ENCODE data around the gene PLEKHA1. TPM values are rescaled to one million over a fixed set of nuclear protein-coding genes. Genes with fewer than 3 reads are reported as not detected.

Gene PLEKHA1
- total and polyA plus RNA-seq, 2 of the 4 experiments (the other 2 are of a cell fraction): 7.2 to 9.5 TPM

DNA sequence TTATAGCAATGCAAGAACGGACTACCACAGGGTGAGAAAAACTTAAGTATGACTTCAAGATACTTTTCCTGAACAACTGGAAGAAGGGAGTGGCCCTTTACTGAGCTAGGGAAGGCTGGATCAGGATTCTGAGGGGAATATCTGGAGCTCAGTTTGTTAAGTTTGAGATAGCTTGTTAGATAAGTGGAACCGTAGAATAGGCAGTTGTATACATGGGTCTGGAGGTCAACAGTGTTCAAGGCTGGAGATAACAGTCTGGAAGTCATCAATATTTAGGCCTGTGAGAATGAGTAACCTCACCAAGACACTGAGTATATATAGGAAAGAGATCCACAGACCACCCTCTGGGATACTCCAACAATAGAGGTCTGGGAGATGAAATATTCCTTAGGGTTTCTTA lies 7.2 kb downstream of the PLEKHA1 start:
- Histone ChIP-seq H3K56ac (ENCODE audit: extremely low read depth, insufficient read depth, low read length) (no peak overlapping the region), H3K4me3 (ENCODE audit: insufficient read depth, low read depth, low read length) (no peak overlapping the region), H4K5ac (ENCODE audit: low read depth, low read length) (no peak overlapping the region), H3K14ac (replicated peaks; ENCODE audit: low read depth, low read length) (no peak overlapping the region), H2BK20ac (ENCODE audit: low read depth, low read length) (no peak overlapping the region), H2BK15ac (ENCODE audit: low read depth, low read length) (no peak overlapping the region), H3K4me1 (ENCODE audit: control insufficient read depth, insufficient read depth, low read length) (no peaks in the 10 kb centered on the region), H4K20me1 (ENCODE audit: insufficient read depth, low read length) (no peaks in the 10 kb centered on the region), H3K18ac (ENCODE audit: low read depth, low read length) (no peak overlapping the region), H2AK9ac (replicated peaks; ENCODE audit: low read depth, low read length, poor library complexity) (no peak overlapping the region), H4K8ac (ENCODE audit: low read depth in 2 of 2, low read length in 2 of 2) (no peak overlapping the region), H3K23ac (ENCODE audit: low read depth, low read length) (no peak overlapping the region), H3K27ac (ENCODE audit: insufficient read depth, low read length) (no peak overlapping the region), H3K79me1 (ENCODE audit: low read depth in 1 of 2, low read length in 2 of 2) (peaks cover 5 to 16% of the 10 kb centered on the region in 2 experiments; a peak in 3 of 4 replicates), H3K4me2 (ENCODE audit: low read depth, low read length) (no peak overlapping the region), H2BK5ac (ENCODE audit: low read depth, low read length, poor library complexity, severe bottlenecking) (no peak overlapping the region), H2AK5ac (ENCODE audit: low read depth, low read length) (no peak overlapping the region), H3K36me3 (ENCODE audit: control insufficient read depth, insufficient read depth, low read length) (no peaks in the 10 kb centered on the region), H2BK120ac (ENCODE audit: low read depth, low read length) (no peak overlapping the region), H3K9me1 (ENCODE audit: insufficient read depth, low read length) (no peaks in the 10 kb centered on the region), H3K4ac (ENCODE audit: low read depth, low read length) (no peak overlapping the region), H2AFZ (replicated peaks; ENCODE audit: low read length, poor library complexity) (no peak overlapping the region), H4K91ac (ENCODE audit: insufficient read depth, low read depth, low read length) (no peak overlapping the region), H3K27me3 (ENCODE audit: control insufficient read depth, insufficient read depth, low read length) (no peaks in the 10 kb centered on the region), H3K9ac (ENCODE audit: low read depth, low read length) (no peak overlapping the region), H3K9me3 (ENCODE audit: control insufficient read depth, insufficient read depth, low read length) (no peaks in the 10 kb centered on the region)
- intact Hi-C loops (cut with micrococcal nuclease): no loop called here
- TF ChIP-seq BHLHE40 (IDR thresholded peaks at IDR 0.05; ENCODE audit: low read depth, low read length) (no peak), FOS (IDR thresholded peaks at IDR 0.05; ENCODE audit: low read depth, low read length) (no peak), NFE2L2 (IDR thresholded peaks at IDR 0.05; ENCODE audit: low read depth, low read length) (no peak), RCOR1 (IDR thresholded peaks at IDR 0.05; ENCODE audit: insufficient replicate concordance, low read length) (no peak), MAZ (IDR thresholded peaks at IDR 0.05; ENCODE audit: borderline replicate concordance, low read depth, low read length) (no peak), USF2 (IDR thresholded peaks at IDR 0.05; ENCODE audit: low read depth, low read length) (no peak), RAD21 (IDR thresholded peaks at IDR 0.05; ENCODE audit: low read length) (no peak), MXI1 (IDR thresholded peaks at IDR 0.05; ENCODE audit: borderline replicate concordance, low read depth, low read length) (no peak), POLR2A (IDR thresholded peaks at IDR 0.05; ENCODE audit: low read depth, low read length) (no peak), MAFK (IDR thresholded peaks at IDR 0.05; ENCODE audit: low read depth, low read length) (no peak)
- TF ChIP-seq, protein P1, sequence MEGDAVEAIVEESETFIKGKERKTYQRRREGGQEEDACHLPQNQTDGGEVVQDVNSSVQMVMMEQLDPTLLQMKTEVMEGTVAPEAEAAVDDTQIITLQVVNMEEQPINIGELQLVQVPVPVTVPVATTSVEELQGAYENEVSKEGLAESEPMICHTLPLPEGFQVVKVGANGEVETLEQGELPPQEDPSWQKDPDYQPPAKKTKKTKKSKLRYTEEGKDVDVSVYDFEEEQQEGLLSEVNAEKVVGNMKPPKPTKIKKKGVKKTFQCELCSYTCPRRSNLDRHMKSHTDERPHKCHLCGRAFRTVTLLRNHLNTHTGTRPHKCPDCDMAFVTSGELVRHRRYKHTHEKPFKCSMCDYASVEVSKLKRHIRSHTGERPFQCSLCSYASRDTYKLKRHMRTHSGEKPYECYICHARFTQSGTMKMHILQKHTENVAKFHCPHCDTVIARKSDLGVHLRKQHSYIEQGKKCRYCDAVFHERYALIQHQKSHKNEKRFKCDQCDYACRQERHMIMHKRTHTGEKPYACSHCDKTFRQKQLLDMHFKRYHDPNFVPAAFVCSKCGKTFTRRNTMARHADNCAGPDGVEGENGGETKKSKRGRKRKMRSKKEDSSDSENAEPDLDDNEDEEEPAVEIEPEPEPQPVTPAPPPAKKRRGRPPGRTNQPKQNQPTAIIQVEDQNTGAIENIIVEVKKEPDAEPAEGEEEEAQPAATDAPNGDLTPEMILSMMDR (conservative IDR thresholded peaks at IDR 0.05; ENCODE audit: low read depth, low read length): no peak
- ATAC-seq (ENCODE audit: low read depth) (no peak), DNase-seq (no peak)
- dilution Hi-C loops (cut with HindIII; ENCODE audit: low sequenced_read_pairs, unreplicated experiment): no loop called here
- WGBS, 2 experiments (ENCODE audit: extremely low coverage in 2 of 2, insufficient read length in 1 of 2): no CpG with 5 or more reads among the region's 2 CpGs
- no TSS peak for BruUV-seq (replicated peaks)
- in situ Hi-C loops (cut with MboI; ENCODE audit: low sequenced_read_pairs): no loop called here
- POLR2A ChIA-PET (ENCODE audit: unreplicated experiment): no interaction called here
- CTCF ChIA-PET: no interaction called here
